ENCODE measurements around the gene KDM4C. TPM values are rescaled to one million over a fixed set of nuclear protein-coding genes. Genes with fewer than 3 reads are reported as not detected.

The KDM4C gene
- total and polyA plus RNA-seq, 2 of the 8 experiments (the other 6 are each of a cell fraction or from before 2014, with no cell fraction given) = 13.0 to 26.1 TPM

GRCh38 chr9:6757456-6758247, at the start of gene KDM4C (continued):
- no peak for TF ChIP-seq CHD7 (IDR thresholded peaks at IDR 0.05; ENCODE audit: insufficient replicate concordance, low read length)
- TF ChIP-seq NANOG (IDR thresholded peaks at IDR 0.05; ENCODE audit: insufficient read depth, low read depth, low read length, poor library complexity, severe bottlenecking) = peak; percentile 36
- no peak for TF ChIP-seq HDAC6 (IDR thresholded peaks at IDR 0.05; ENCODE audit: low read depth, low read length)
- TF ChIP-seq MAX (IDR thresholded peaks at IDR 0.05) = peak; percentile 95

Measured in H1 (cell line).